ENCODE measurements around the gene ZNF695. TPM values are rescaled to one million over a fixed set of nuclear protein-coding genes. Genes with fewer than 3 reads are reported as not detected.

ZNF695 gene
- total RNA-seq, 1 experiment from 2014 or later = 19.6 TPM

- CTCF ChIA-PET = interaction anchor here (1.2 kb wide), 1 partner anchor 15 kb away, joined by 5 read pairs; no protein-coding TSS in a partner anchor
These were observed 53.7 kb downstream of the ZNF695 start for GRCh38 chr1:246954126-246954525.

GRCh38 chr1:246951413-246951812 is 56.4 kb downstream of the ZNF695 start:
- CTCF ChIA-PET = no interaction called here
- TF ChIP-seq CTCF (IDR thresholded peaks at IDR 0.05; ENCODE audit: unreplicated experiment) = no peak
- no peak for DNase-seq
- Mint-ChIP-seq H3K27ac (ENCODE audit: unreplicated experiment) (no peak overlapping the region), H3K4me3 (ENCODE audit: low read depth, unreplicated experiment) (no peak overlapping the region), H3K4me1 (ENCODE audit: low read depth, unreplicated experiment) (no peaks in the 10 kb centered on the region), H3K9me3 (ENCODE audit: low read depth, unreplicated experiment) (peaks cover 6% of the 10 kb centered on the region), H3K36me3 (ENCODE audit: insufficient read depth, unreplicated experiment) (no peaks in the 10 kb centered on the region), H3K27me3 (ENCODE audit: unreplicated experiment) (no peaks in the 10 kb centered on the region)
- intact Hi-C loops (cut with micrococcal nuclease; ENCODE audit: unreplicated experiment) = no loop called here
- BruUV-seq (replicated peaks) = no TSS peak

More at GRCh38 chr1:246954126-246954525, 53.7 kb downstream of the ZNF695 start:
- H3K27me3 Mint-ChIP-seq (ENCODE audit: unreplicated experiment) = no peaks in the 10 kb centered on the region
- peaks cover 11% of the 10 kb centered on the region for H3K9me3 Mint-ChIP-seq (ENCODE audit: low read depth, unreplicated experiment)
- no peak for DNase-seq
- H3K27ac Mint-ChIP-seq (ENCODE audit: unreplicated experiment) = no peak overlapping the region
- BruUV-seq (replicated peaks) = no TSS peak
- intact Hi-C loops (cut with micrococcal nuclease; ENCODE audit: unreplicated experiment) = no loop called here
- TF ChIP-seq CTCF (IDR thresholded peaks at IDR 0.05; ENCODE audit: unreplicated experiment) = no peak
- no peaks in the 10 kb centered on the region for H3K4me1 Mint-ChIP-seq (ENCODE audit: low read depth, unreplicated experiment)
- H3K4me3 Mint-ChIP-seq (ENCODE audit: low read depth, unreplicated experiment) = no peak overlapping the region
- no peaks in the 10 kb centered on the region for H3K36me3 Mint-ChIP-seq (ENCODE audit: insufficient read depth, unreplicated experiment)

- TF ChIP-seq CTCF (IDR thresholded peaks at IDR 0.05; ENCODE audit: unreplicated experiment) = no peak
- BruUV-seq (replicated peaks) = no TSS peak
These were observed 57.9 kb downstream of the ZNF695 start for GRCh38 chr1:246949956-246950355.

GRCh38 chr1:246947255-246947654 is 60.6 kb downstream of the ZNF695 start:
- BruUV-seq (replicated peaks) = no TSS peak
- intact Hi-C loops (cut with micrococcal nuclease; ENCODE audit: unreplicated experiment) = no loop called here

More at GRCh38 chr1:246949956-246950355, 57.9 kb downstream of the ZNF695 start:
- intact Hi-C loops (cut with micrococcal nuclease; ENCODE audit: unreplicated experiment) = no loop called here
- Mint-ChIP-seq H3K9me3 (ENCODE audit: low read depth, unreplicated experiment) (peaks cover 6% of the 10 kb centered on the region), H3K36me3 (ENCODE audit: insufficient read depth, unreplicated experiment) (no peaks in the 10 kb centered on the region), H3K27ac (ENCODE audit: unreplicated experiment) (no peak overlapping the region), H3K4me3 (ENCODE audit: low read depth, unreplicated experiment) (no peak overlapping the region), H3K4me1 (ENCODE audit: low read depth, unreplicated experiment) (no peaks in the 10 kb centered on the region), H3K27me3 (ENCODE audit: unreplicated experiment) (no peaks in the 10 kb centered on the region)
- no peak for DNase-seq
- CTCF ChIA-PET = interaction anchor here (0.7 kb wide), 1 partner anchor 26 kb away, joined by 11 read pairs; no protein-coding TSS in a partner anchor

More at GRCh38 chr1:246947255-246947654, 60.6 kb downstream of the ZNF695 start:
- peaks cover 4% of the 10 kb centered on the region for H3K9me3 Mint-ChIP-seq (ENCODE audit: low read depth, unreplicated experiment)
- H3K36me3 Mint-ChIP-seq (ENCODE audit: insufficient read depth, unreplicated experiment) = no peaks in the 10 kb centered on the region
- DNase-seq = no peak
- H3K27ac Mint-ChIP-seq (ENCODE audit: unreplicated experiment) = no peak overlapping the region
- H3K27me3 Mint-ChIP-seq (ENCODE audit: unreplicated experiment) = no peaks in the 10 kb centered on the region
- TF ChIP-seq CTCF (IDR thresholded peaks at IDR 0.05; ENCODE audit: unreplicated experiment) = no peak
- no peak overlapping the region for H3K4me3 Mint-ChIP-seq (ENCODE audit: low read depth, unreplicated experiment)
- CTCF ChIA-PET = no interaction called here
- no peaks in the 10 kb centered on the region for H3K4me1 Mint-ChIP-seq (ENCODE audit: low read depth, unreplicated experiment)
